Astrocyte of the cerebellum (primary cell): ENCODE data around the gene MN1.

Experiments
- DNase-seq: peaks from one replicate; pipeline ENCODE4 v3.0.0-alpha.2; 2011; ENCODE audit warnings: low read depth
- H3K4me3 ChIP-seq: 2 replicates; pipeline ENCODE4 v1.5.1; 2011; ENCODE audit warnings: mild to moderate bottlenecking, low read depth, low read length, moderate library complexity
- CTCF ChIP-seq: IDR thresholded peaks from 2 replicates; pipeline ENCODE4 v1.5.1; 2012; ENCODE audit warnings: low read length, low read depth, moderate library complexity, mild to moderate bottlenecking; ENCODE audit errors: missing control alignments
- in situ Hi-C: cut with HindIII; loops from 2 replicates; pipeline ENCODE4 v1.10.0; 2017; ENCODE audit warnings: low sequenced_read_pairs

MN1 gene

GRCh38 chr22:27750584-27751265 lies 50.8 kb downstream of the MN1 start:
- H3K4me3 ChIP-seq: no peak overlapping the region
- no peak for TF ChIP-seq CTCF
- no peak for DNase-seq
- in situ Hi-C loops: no loop called here

- no peak overlapping the region for H3K4me3 ChIP-seq
- no peak for DNase-seq
- TF ChIP-seq CTCF: no peak
- in situ Hi-C loops: no loop called here
Measured at GRCh38 chr22:27749597-27750225, 51.8 kb downstream of the MN1 start.

GRCh38 chr22:27748751-27749191 lies 52.8 kb downstream of the MN1 start:
- H3K4me3 ChIP-seq: no peak overlapping the region
- in situ Hi-C loops: no loop called here

GRCh38 chr22:27748349-27748748 lies 53.2 kb downstream of the MN1 start:
- in situ Hi-C loops: no loop called here
- DNase-seq: no peak
- no peak for TF ChIP-seq CTCF
- H3K4me3 ChIP-seq: no peak overlapping the region

More at GRCh38 chr22:27748751-27749191, 52.8 kb downstream of the MN1 start:
- TF ChIP-seq CTCF: no peak
- peak; percentile 82 for DNase-seq

- no peak overlapping the region for H3K4me3 ChIP-seq
- peak; percentile 46 for TF ChIP-seq CTCF
- no peak for DNase-seq
- in situ Hi-C loops: no loop called here
Measured at GRCh38 chr22:27747396-27748221, 53.9 kb downstream of the MN1 start.

DNA sequence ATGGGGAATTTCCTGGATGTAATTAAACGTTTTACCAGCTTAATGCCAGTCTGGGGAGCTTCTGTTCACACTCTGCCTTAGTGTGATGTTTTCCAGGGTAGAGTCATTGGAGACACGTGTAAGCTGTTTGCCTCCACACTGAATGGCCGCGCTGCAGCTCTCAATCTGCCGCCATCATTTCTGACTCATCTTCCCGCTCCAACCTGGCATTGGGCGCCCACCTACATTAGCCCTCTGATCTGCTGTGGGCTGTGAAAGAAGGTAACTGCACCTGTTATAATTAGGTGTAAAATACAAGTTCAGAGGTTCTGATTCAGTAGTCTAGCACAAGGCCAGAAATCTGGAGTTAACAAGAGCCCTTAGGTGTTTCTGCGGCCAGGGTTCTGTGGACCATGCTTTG lies 54.6 kb downstream of the MN1 start:
- in situ Hi-C loops: no loop called here
- no peak for DNase-seq
- no peak overlapping the region for H3K4me3 ChIP-seq
- TF ChIP-seq CTCF: no peak
